IPS DF 6.9 (cell line): ENCODE measurements around the gene GSPT1.

ENCODE experiments used
- DNase-seq: peaks from one replicate; pipeline ENCODE4 v3.0.0-alpha.2; 2013; ENCODE audit warnings: low read depth, low spot score
- H3K27ac ChIP-seq: one replicate; pipeline ENCODE4 v1.5.1; 2013; ENCODE audit warnings: low read length, control low read depth
- H3K27me3 ChIP-seq: 2 replicates; pipeline ENCODE4 v1.6.1; 2013; ENCODE audit warnings: mild to moderate bottlenecking, low read length; ENCODE audit not compliant: control insufficient read depth, insufficient read depth
- H3K36me3 ChIP-seq: 2 replicates; pipeline ENCODE4 v1.6.1; 2013; ENCODE audit warnings: low read length; ENCODE audit not compliant: control insufficient read depth, insufficient read depth
- H3K4me1 ChIP-seq: 2 replicates; pipeline ENCODE4 v1.6.1; 2013; ENCODE audit warnings: low read length; ENCODE audit not compliant: control insufficient read depth, insufficient read depth
- H3K4me3 ChIP-seq: 2 replicates; pipeline ENCODE4 v1.5.1; 2013; ENCODE audit warnings: mild to moderate bottlenecking, low read length
- H3K9me3 ChIP-seq: 2 replicates; pipeline ENCODE4 v1.6.1; 2013; ENCODE audit warnings: low read length, inconsistent platforms; ENCODE audit not compliant: control insufficient read depth, insufficient read depth
- WGBS: extraction: QIAGEN DNeasy Blood & Tissue Kit; methylation state at CpG from one replicate; pipeline ENCODE4 v1.1.7; 2013; ENCODE audit warnings: mixed read lengths, missing lambda C conversion rate; ENCODE audit not compliant: insufficient read length, insufficient coverage; 5-methylcytosine and 5-hydroxymethylcytosine counted together

Gene GSPT1

DNA sequence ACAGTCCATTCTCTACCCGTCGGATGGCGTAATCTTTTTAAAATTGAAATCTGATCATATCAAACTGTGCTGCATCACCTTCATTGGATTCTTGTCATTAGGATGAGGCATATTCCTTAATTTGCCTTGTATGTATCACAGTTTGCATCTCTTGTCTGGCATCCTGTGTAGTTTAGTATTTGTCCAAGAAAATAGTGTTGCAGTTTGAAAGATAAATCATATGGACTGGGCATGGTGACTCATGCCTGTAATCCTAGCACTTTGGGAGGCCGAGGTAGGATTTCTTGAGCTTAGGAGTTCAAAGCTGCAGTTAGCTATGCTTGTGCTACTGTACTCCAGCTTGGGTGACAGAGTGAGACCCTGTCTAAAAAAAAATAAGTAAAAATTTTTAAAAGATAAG is 58.6 kb downstream of the GSPT1 start:
- Histone ChIP-seq H3K27me3 (no peaks in the 10 kb centered on the region), H3K27ac (no peak overlapping the region), H3K9me3 (no peaks in the 10 kb centered on the region), H3K4me3 (no peak overlapping the region), H3K4me1 (no peaks in the 10 kb centered on the region), H3K36me3 (no peaks in the 10 kb centered on the region; the same call in 1 of the 2 replicates)
- WGBS: no CpG with 5 or more reads among the region's 4 CpGs
- DNase-seq: no peak

GRCh38 chr16:11852092-11852809 is 63.5 kb downstream of the GSPT1 start:
- Histone ChIP-seq H3K4me3 (peak overlapping the region; percentile 88), H3K4me1 (no peaks in the 10 kb centered on the region), H3K27ac (no peak overlapping the region), H3K36me3 (peaks cover 9% of the 10 kb centered on the region), H3K9me3 (no peaks in the 10 kb centered on the region), H3K27me3 (no peaks in the 10 kb centered on the region)
- no peak for DNase-seq
- WGBS: no CpG with 5 or more reads among the region's 33 CpGs

GRCh38 chr16:11851294-11852091 is 64.3 kb downstream of the GSPT1 start, which contains the start of gene RSL1D1:
Gene RSL1D1 (minus strand): TSS chr16:11851542. CDS start chr16:11851512, 30 bp downstream.
- Histone ChIP-seq H3K4me1 (no peaks in the 10 kb centered on the region), H3K27me3 (no peaks in the 10 kb centered on the region), H3K9me3 (no peaks in the 10 kb centered on the region), H3K4me3 (peak within 1 kb of the TSS; percentile 88), H3K36me3 (peaks cover 9% of the 10 kb centered on the region), H3K27ac (no peak within 1 kb of the TSS)
- WGBS: no CpG with 5 or more reads among the region's 57 CpGs
- DNase-seq: peak; percentile 73

- Histone ChIP-seq H3K27me3 (no peaks in the 10 kb centered on the region), H3K4me3 (no peak overlapping the region), H3K9me3 (no peaks in the 10 kb centered on the region), H3K36me3 (peaks cover 26% of the 10 kb centered on the region), H3K4me1 (no peaks in the 10 kb centered on the region), H3K27ac (no peak overlapping the region)
- DNase-seq: no peak
- WGBS: no CpG with 5 or more reads among the region's 3 CpGs
These were observed 66.9 kb downstream of the GSPT1 start for GRCh38 chr16:11848842-11849241.

- H3K4me1 ChIP-seq: no peaks in the 10 kb centered on the region
- H3K27me3 ChIP-seq: no peaks in the 10 kb centered on the region
- H3K27ac ChIP-seq: no peak overlapping the region
- no CpG with 5 or more reads among the region's 4 CpGs for WGBS
- no peak overlapping the region for H3K4me3 ChIP-seq
- H3K36me3 ChIP-seq: peaks cover 48% of the 10 kb centered on the region
- H3K9me3 ChIP-seq: no peaks in the 10 kb centered on the region
- DNase-seq: no peak
These were observed 71.3 kb downstream of the GSPT1 start for GRCh38 chr16:11844499-11844898.

DNA sequence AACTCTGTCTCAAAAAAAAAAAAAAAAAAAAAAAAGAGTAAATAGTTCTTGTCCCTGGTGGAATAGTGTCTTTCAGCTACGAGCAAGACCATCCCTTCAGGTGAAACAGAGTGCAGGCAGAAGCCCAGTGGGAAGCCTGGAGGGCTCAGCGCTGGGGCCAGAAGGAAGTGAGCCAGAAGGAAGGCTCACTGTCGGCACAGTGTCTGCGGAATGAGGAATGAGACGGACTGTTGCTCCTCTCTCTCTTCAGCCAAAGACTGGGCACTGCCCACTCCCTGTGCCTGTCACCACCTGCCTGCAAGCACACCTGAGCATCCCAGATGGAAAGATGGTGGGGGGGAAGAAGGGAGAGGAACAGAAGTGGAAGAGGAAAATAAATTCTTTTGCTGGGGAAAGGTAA is 71.9 kb downstream of the GSPT1 start:
- DNase-seq: no peak

DNA sequence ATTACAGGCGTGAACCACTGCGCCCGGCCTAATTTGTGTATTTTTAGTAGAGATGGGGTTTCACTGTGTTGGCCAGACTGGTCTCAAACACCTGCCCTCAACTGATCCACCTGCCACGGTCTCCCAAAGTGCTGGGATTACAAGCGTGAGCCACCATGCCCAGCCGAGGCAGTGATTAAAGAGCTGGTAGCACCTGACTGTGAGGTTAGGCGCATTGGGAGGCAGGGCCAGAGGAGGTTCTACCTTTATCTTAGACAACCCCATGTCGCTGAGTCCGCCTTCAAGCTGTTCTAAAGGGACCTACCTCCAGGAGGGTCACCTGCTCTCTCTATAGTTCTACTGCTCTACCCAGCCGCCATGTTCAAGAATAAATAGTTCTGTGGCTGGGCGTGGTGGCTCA is 72.5 kb downstream of the GSPT1 start:
- no peak for DNase-seq
- Histone ChIP-seq H3K27me3 (no peaks in the 10 kb centered on the region), H3K4me1 (no peaks in the 10 kb centered on the region), H3K9me3 (no peaks in the 10 kb centered on the region), H3K4me3 (no peak overlapping the region), H3K27ac (no peak overlapping the region), H3K36me3 (peaks cover 42% of the 10 kb centered on the region)
- WGBS: no CpG with 5 or more reads among the region's 11 CpGs

More for the DNA sequence above, 71.9 kb downstream of the GSPT1 start:
- Histone ChIP-seq H3K4me3 (no peak overlapping the region), H3K27ac (no peak overlapping the region), H3K36me3 (peaks cover 46% of the 10 kb centered on the region), H3K27me3 (no peaks in the 10 kb centered on the region), H3K4me1 (no peaks in the 10 kb centered on the region), H3K9me3 (no peaks in the 10 kb centered on the region)
- no CpG with 5 or more reads among the region's 5 CpGs for WGBS

DNA sequence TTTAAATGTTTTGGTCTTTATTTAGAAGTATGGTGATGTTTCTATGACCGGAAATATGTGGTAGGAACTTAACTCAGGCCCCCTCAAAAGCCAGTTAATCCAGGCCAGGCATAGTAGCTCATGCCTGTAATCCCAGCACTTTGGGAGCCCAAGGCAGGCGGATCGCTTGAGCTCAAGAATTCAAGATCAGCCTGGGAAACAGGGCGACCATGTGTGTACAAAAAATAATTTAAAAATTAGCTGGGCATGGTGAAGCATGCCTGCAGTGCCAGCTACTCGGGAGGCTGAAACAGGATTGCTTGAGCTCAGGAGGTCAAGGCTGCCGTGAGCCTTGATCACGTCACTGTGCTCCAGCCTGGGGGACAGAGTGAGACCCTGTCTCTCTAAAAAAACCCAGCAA is 74.7 kb downstream of the GSPT1 start:
- no CpG with 5 or more reads among the region's 7 CpGs for WGBS
- Histone ChIP-seq H3K27me3 (no peaks in the 10 kb centered on the region), H3K9me3 (no peaks in the 10 kb centered on the region), H3K36me3 (peaks cover 52% of the 10 kb centered on the region), H3K4me1 (no peaks in the 10 kb centered on the region), H3K4me3 (no peak overlapping the region), H3K27ac (no peak overlapping the region)
- no peak for DNase-seq

- no peak for DNase-seq
- Histone ChIP-seq H3K27me3 (no peaks in the 10 kb centered on the region), H3K36me3 (peaks cover 31% of the 10 kb centered on the region), H3K27ac (no peak overlapping the region), H3K4me3 (no peak overlapping the region), H3K4me1 (no peaks in the 10 kb centered on the region), H3K9me3 (no peaks in the 10 kb centered on the region)
- WGBS: no CpG with 5 or more reads among the region's 7 CpGs
These were observed 79.0 kb downstream of the GSPT1 start for GRCh38 chr16:11836650-11837244.

DNA sequence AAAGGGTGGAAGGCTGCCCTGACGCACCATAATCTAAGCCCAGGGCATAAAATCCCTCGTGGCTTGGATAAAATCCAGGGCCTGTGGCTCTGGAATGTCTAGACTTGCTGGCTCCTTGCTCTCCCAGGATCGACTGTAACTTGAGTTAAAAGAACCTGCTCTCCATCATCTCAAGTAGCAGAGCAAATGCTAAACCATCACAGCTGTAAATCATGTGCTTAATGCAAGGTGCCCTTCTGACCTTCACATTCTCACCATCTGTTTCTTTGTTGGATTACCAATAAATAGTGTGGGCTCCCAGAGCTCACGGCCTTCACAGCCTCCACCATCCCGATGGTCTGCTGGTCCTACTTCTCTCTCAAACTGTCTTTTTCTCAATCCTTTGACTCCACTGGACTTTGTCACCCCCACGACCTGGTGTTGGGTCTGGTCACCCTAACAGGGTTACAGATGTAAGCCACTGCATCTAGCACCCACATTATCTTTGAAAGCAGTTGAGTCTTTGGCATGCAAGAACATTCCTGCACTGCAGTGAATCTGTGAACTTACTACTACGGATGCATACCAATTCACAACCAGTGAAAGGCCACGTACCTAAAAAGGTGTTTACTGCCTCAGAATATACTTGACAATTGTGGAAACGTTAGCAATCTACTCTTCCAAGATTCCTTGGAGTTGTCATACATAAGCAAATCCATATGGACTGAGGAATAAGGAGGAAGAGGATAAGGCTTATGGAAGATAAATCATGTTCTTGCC is 79.7 kb downstream of the GSPT1 start:
- no peaks in the 10 kb centered on the region for H3K4me1 ChIP-seq
- H3K9me3 ChIP-seq: no peaks in the 10 kb centered on the region
- H3K27me3 ChIP-seq: no peaks in the 10 kb centered on the region
- DNase-seq: no peak
- H3K36me3 ChIP-seq: peaks cover 27% of the 10 kb centered on the region
- H3K4me3 ChIP-seq: no peak overlapping the region
- no peak overlapping the region for H3K27ac ChIP-seq
- WGBS: no CpG with 5 or more reads among the region's 9 CpGs
